ENCODE data around the gene SENP8.
"Not testable (repeated sequence)": the region's sequence is repeated elsewhere in the genome, so short reads cannot be mapped to it uniquely, and the experiment has no call there.

SENP8 gene

GRCh38 chr15:72118017-72118978, at the start of gene SENP8, which contains the start of gene MYO9A:
Gene SENP8 (plus strand): TSS chr15:72118403. CDS start chr15:72139624, 21,221 bp downstream.
Gene MYO9A (minus strand): TSS chr15:72118150. CDS start chr15:72046563, 71,587 bp downstream.
- DNase-seq, result peak; percentile 96
- H3K27ac Mint-ChIP-seq, result peak within 1 kb of the TSS; percentile 100
- ATAC-seq (replicated peaks), result peak; percentile 64 to 74
- no peaks in the 10 kb centered on the region for H3K9me3 Mint-ChIP-seq
- H3K27me3 Mint-ChIP-seq, result no peaks in the 10 kb centered on the region
- peak within 1 kb of the TSS; percentile 87 to 96 for H3K4me3 Mint-ChIP-seq
- peaks cover 22 to 51% of the 10 kb centered on the region in 2 donors for H3K4me1 Mint-ChIP-seq
- H3K36me3 Mint-ChIP-seq, result peaks cover 2 to 4% of the 10 kb centered on the region in 2 donors

- no peak for ATAC-seq (replicated peaks)
- no peak for DNase-seq
- no peaks in the 10 kb centered on the region for H3K9me3 Mint-ChIP-seq
- H3K27ac Mint-ChIP-seq, result no peak overlapping the region
- H3K4me3 Mint-ChIP-seq, result no peak overlapping the region
- peaks cover 6 to 11% of the 10 kb centered on the region in 2 donors for H3K36me3 Mint-ChIP-seq
- peaks cover 13 to 23% of the 10 kb centered on the region in 2 donors for H3K4me1 Mint-ChIP-seq
- H3K27me3 Mint-ChIP-seq, result no peaks in the 10 kb centered on the region
These were observed 49.3 kb upstream of the SENP8 start for GRCh38 chr15:72068856-72069255.

- H3K27ac Mint-ChIP-seq, result no peak overlapping the region
These were observed 47.3 kb upstream of the SENP8 start for GRCh38 chr15:72070817-72071447.

GRCh38 chr15:72071448-72071825, 46.8 kb upstream of the SENP8 start:
- not testable (repeated sequence) for H3K36me3 Mint-ChIP-seq, H3K27ac Mint-ChIP-seq, H3K9me3 Mint-ChIP-seq, DNase-seq, H3K4me3 Mint-ChIP-seq, H3K27me3 Mint-ChIP-seq
- H3K4me1 Mint-ChIP-seq, result peaks cover 13 to 31% of the 10 kb centered on the region in 2 donors
- ATAC-seq (replicated peaks), result peak in 1 of 2 donors; percentile 27

More at GRCh38 chr15:72070817-72071447, 47.3 kb upstream of the SENP8 start:
- Mint-ChIP-seq H3K27me3 (no peaks in the 10 kb centered on the region), H3K36me3 (peaks cover 4 to 5% of the 10 kb centered on the region in 2 donors), H3K4me1 (peaks cover 13 to 31% of the 10 kb centered on the region in 2 donors), H3K4me3 (no peak overlapping the region), H3K9me3 (no peaks in the 10 kb centered on the region)
- DNase-seq, result no peak
- peak in 1 of 2 donors; percentile 34 for ATAC-seq (replicated peaks)

- Mint-ChIP-seq H3K27me3 (no peaks in the 10 kb centered on the region), H3K4me1 (peaks cover 25 to 55% of the 10 kb centered on the region in 2 donors), H3K36me3 (peaks cover 13 to 22% of the 10 kb centered on the region in 2 donors), H3K9me3 (no peaks in the 10 kb centered on the region), H3K4me3 (no peak overlapping the region), H3K27ac (no peak overlapping the region)
- ATAC-seq (replicated peaks) (no peak), DNase-seq (no peak)
These were observed 43.7 kb upstream of the SENP8 start for GRCh38 chr15:72074335-72075060.

GRCh38 chr15:72077950-72078349, 40.3 kb upstream of the SENP8 start:
- Mint-ChIP-seq H3K9me3 (peaks cover 2 to 4% of the 10 kb centered on the region in 2 donors), H3K4me1 (peaks cover 18 to 41% of the 10 kb centered on the region in 2 donors), H3K36me3 (peaks cover 9 to 17% of the 10 kb centered on the region in 2 donors), H3K4me3 (no peak overlapping the region), H3K27ac (no peak overlapping the region), H3K27me3 (no peaks in the 10 kb centered on the region)
- ATAC-seq (replicated peaks) (no peak), DNase-seq (no peak)

- peaks cover 17 to 37% of the 10 kb centered on the region in 2 donors for H3K4me1 Mint-ChIP-seq
- no peak overlapping the region for H3K4me3 Mint-ChIP-seq
- ATAC-seq (replicated peaks) (peak; percentile 74 to 82), DNase-seq (no peak)
- H3K9me3 Mint-ChIP-seq, result peaks cover 7 to 9% of the 10 kb centered on the region in 2 donors
- H3K36me3 Mint-ChIP-seq, result peaks cover 14 to 22% of the 10 kb centered on the region in 2 donors
- no peaks in the 10 kb centered on the region for H3K27me3 Mint-ChIP-seq
- no peak overlapping the region for H3K27ac Mint-ChIP-seq
These were observed 39.3 kb upstream of the SENP8 start for GRCh38 chr15:72078887-72079286.

- H3K36me3 Mint-ChIP-seq, result peaks cover 22 to 34% of the 10 kb centered on the region in 2 donors
- H3K4me1 Mint-ChIP-seq, result peaks cover 17 to 23% of the 10 kb centered on the region in 2 donors
- peaks cover 9 to 14% of the 10 kb centered on the region in 2 donors for H3K9me3 Mint-ChIP-seq
- no peaks in the 10 kb centered on the region for H3K27me3 Mint-ChIP-seq
- H3K27ac Mint-ChIP-seq, result no peak overlapping the region
- DNase-seq (no peak), ATAC-seq (replicated peaks) (no peak)
- H3K4me3 Mint-ChIP-seq, result no peak overlapping the region
These were observed 36.0 kb upstream of the SENP8 start for GRCh38 chr15:72082176-72082575.

- Mint-ChIP-seq H3K27ac (no peak overlapping the region), H3K9me3 (peaks cover 9 to 14% of the 10 kb centered on the region in 2 donors), H3K27me3 (no peaks in the 10 kb centered on the region), H3K4me1 (peaks cover 5 to 6% of the 10 kb centered on the region in 2 donors), H3K36me3 (peaks cover 23 to 35% of the 10 kb centered on the region in 2 donors), H3K4me3 (no peak overlapping the region)
- DNase-seq, result no peak
- no peak for ATAC-seq (replicated peaks)
These were observed 32.0 kb upstream of the SENP8 start for GRCh38 chr15:72086010-72086697.

GRCh38 chr15:72086920-72087648, 31.1 kb upstream of the SENP8 start:
- H3K27ac Mint-ChIP-seq, result no peak overlapping the region
- no peaks in the 10 kb centered on the region for H3K27me3 Mint-ChIP-seq
- no peak overlapping the region for H3K4me3 Mint-ChIP-seq
- ATAC-seq (replicated peaks) (no peak), DNase-seq (no peak)
- H3K9me3 Mint-ChIP-seq, result peaks cover 8 to 13% of the 10 kb centered on the region in 2 donors
- H3K4me1 Mint-ChIP-seq, result peaks cover 0 to 1% of the 10 kb centered on the region in 2 donors
- H3K36me3 Mint-ChIP-seq, result peaks cover 26 to 37% of the 10 kb centered on the region in 2 donors

GRCh38 chr15:72092006-72092405, 26.2 kb upstream of the SENP8 start:
- no peak overlapping the region for H3K27ac Mint-ChIP-seq

GRCh38 chr15:72092691-72093090, 25.5 kb upstream of the SENP8 start:
- Mint-ChIP-seq H3K27me3 (no peaks in the 10 kb centered on the region), H3K27ac (no peak overlapping the region), H3K9me3 (peaks cover 0 to 1% of the 10 kb centered on the region in 2 donors), H3K4me1 (peaks cover 0 to 4% of the 10 kb centered on the region in 2 donors), H3K4me3 (no peak overlapping the region), H3K36me3 (peaks cover 12 to 21% of the 10 kb centered on the region in 2 donors)
- DNase-seq, result no peak
- no peak for ATAC-seq (replicated peaks)

More at GRCh38 chr15:72092006-72092405, 26.2 kb upstream of the SENP8 start:
- Mint-ChIP-seq H3K4me3 (no peak overlapping the region), H3K4me1 (peaks cover 0 to 4% of the 10 kb centered on the region in 2 donors), H3K9me3 (peaks cover 0 to 1% of the 10 kb centered on the region in 2 donors), H3K36me3 (peaks cover 15 to 21% of the 10 kb centered on the region in 2 donors), H3K27me3 (no peaks in the 10 kb centered on the region)
- DNase-seq, result no peak
- ATAC-seq (replicated peaks), result no peak

- DNase-seq (no peak), ATAC-seq (replicated peaks) (no peak)
- Mint-ChIP-seq H3K4me3 (no peak overlapping the region), H3K27ac (no peak overlapping the region), H3K9me3 (peaks cover 0 to 1% of the 10 kb centered on the region in 2 donors), H3K36me3 (peaks cover 5 to 20% of the 10 kb centered on the region in 2 donors), H3K27me3 (no peaks in the 10 kb centered on the region), H3K4me1 (peaks cover 0 to 4% of the 10 kb centered on the region in 2 donors)
These were observed 21.4 kb upstream of the SENP8 start for GRCh38 chr15:72096796-72097195.

All from stimulated activated naive B cell treated with anti-CD40 and anti-IgM and Interleukin-4, amounts not matched to agents 10 μg/mL and 1 μg/mL and 100 μg/mL, for 72 hours (primary cell).